MM.1S (cell line): Measurements from ENCODE around the gene KLK10.

Experiments used
- DNase-seq: peaks from one replicate; pipeline ENCODE4 v3.0.0-alpha.2; 2015
- H2AFZ ChIP-seq: fragments of 300-600 bp; sonication (generic); 2 replicates; pipeline ENCODE4 v1.6.0; 2016; ENCODE audit warnings: antibody characterized with exemption, low read length
- H3F3A ChIP-seq: fragments of 300-600 bp; sonication (generic); 2 replicates; pipeline ENCODE4 v1.6.1; 2016; ENCODE audit warnings: mild to moderate bottlenecking, antibody characterized with exemption, low read length, moderate library complexity, mixed read lengths; ENCODE audit not compliant: insufficient read depth
- H3K27ac ChIP-seq: fragments of 300-600 bp; sonication (generic); 2 replicates; pipeline ENCODE4 v1.5.1; 2016; ENCODE audit warnings: mild to moderate bottlenecking, low read length
- H3K27me3 ChIP-seq: fragments of 300-600 bp; sonication (generic); replicated peaks from 2 replicates; pipeline ENCODE4 v1.6.0; 2016; ENCODE audit warnings: low read length; ENCODE audit not compliant: insufficient read depth
- H3K36me3 ChIP-seq: fragments of 300-600 bp; sonication (generic); replicated peaks from 2 replicates; pipeline ENCODE4 v1.6.1; 2016; ENCODE audit warnings: mild to moderate bottlenecking, low read length, mixed read lengths; ENCODE audit not compliant: insufficient read depth
- H3K4me1 ChIP-seq: fragments of 300-600 bp; sonication (generic); 2 replicates; pipeline ENCODE4 v1.6.1; 2016; ENCODE audit warnings: low read length, mixed read lengths
- H3K4me2 ChIP-seq: fragments of 300-600 bp; sonication (generic); 2 replicates; pipeline ENCODE4 v1.6.0; 2016; ENCODE audit warnings: low read depth, low read length
- H3K4me3 ChIP-seq: fragments of 300-600 bp; sonication (generic); 2 replicates; pipeline ENCODE4 v1.5.1; 2016; ENCODE audit warnings: low read length, mixed read lengths
- H3K79me2 ChIP-seq: fragments of 300-600 bp; sonication (generic); 2 replicates; pipeline ENCODE4 v1.6.1; 2016; ENCODE audit warnings: mixed run types, low read length, mixed read lengths
- H3K9ac ChIP-seq: fragments of 300-600 bp; sonication (generic); 2 replicates; pipeline ENCODE4 v1.6.1; 2016; ENCODE audit warnings: low read length, mixed read lengths
- H3K9me2 ChIP-seq: fragments of 300-600 bp; sonication (generic); replicated peaks from 2 replicates; pipeline ENCODE4 v1.6.1; 2016; ENCODE audit warnings: mild to moderate bottlenecking, low read length, mixed read lengths; ENCODE audit not compliant: insufficient read depth
- H3K9me3 ChIP-seq: fragments of 300-600 bp; sonication (generic); replicated peaks from 2 replicates; pipeline ENCODE4 v1.6.1; 2016; ENCODE audit warnings: mild to moderate bottlenecking, low read length, mixed read lengths; ENCODE audit not compliant: insufficient read depth
- H4K20me1 ChIP-seq: fragments of 300-600 bp; sonication (generic); 2 replicates; pipeline ENCODE4 v1.6.1; 2016; ENCODE audit warnings: mild to moderate bottlenecking, low read length, moderate library complexity, mixed read lengths; ENCODE audit not compliant: insufficient read depth
- CTCF ChIP-seq: fragments of 300-600 bp; sonication (generic); IDR thresholded peaks from 2 replicates; pipeline ENCODE4 v1.5.1; 2016; ENCODE audit warnings: antibody characterized with exemption, low read length, mixed read lengths
- EZH2 ChIP-seq: fragments of 300-600 bp; sonication (generic); optimal IDR thresholded peaks from 2 replicates; pipeline ENCODE3; 2017; ENCODE audit warnings: low read depth, mild to moderate bottlenecking, antibody characterized with exemption, low read length, mixed read lengths
- EZH2phosphoT487 ChIP-seq: fragments of 300-600 bp; sonication (generic); IDR thresholded peaks from 2 replicates; pipeline ENCODE4 v1.6.1; 2018; ENCODE audit warnings: antibody characterized with exemption, low read length

Gene KLK10

GRCh38 chr19:51064534-51065220, 45.2 kb upstream of the KLK10 start, which contains the start of gene KLK13:
Gene KLK13 (minus strand): TSS chr19:51065092. CDS start chr19:51065067, 25 bp downstream.
- H3K4me1 ChIP-seq, result no peaks in the 10 kb centered on the region
- TF ChIP-seq EZH2phosphoT487, result no peak
- TF ChIP-seq CTCF, result no peak
- TF ChIP-seq EZH2, result no peak
- no peak within 1 kb of the TSS for H2AFZ ChIP-seq
- no peak within 1 kb of the TSS for H3K4me3 ChIP-seq
- H4K20me1 ChIP-seq, result no peaks in the 10 kb centered on the region
- H3K27me3 ChIP-seq, result peaks cover 24% of the 10 kb centered on the region; the same call in 1 of the 2 replicates
- H3K27ac ChIP-seq, result no peak within 1 kb of the TSS
- H3K9me3 ChIP-seq, result no peaks in the 10 kb centered on the region
- no peak for DNase-seq
- H3K4me2 ChIP-seq, result no peak within 1 kb of the TSS
- no peaks in the 10 kb centered on the region for H3K79me2 ChIP-seq
- no peaks in the 10 kb centered on the region for H3K36me3 ChIP-seq
- no peaks in the 10 kb centered on the region for H3K9me2 ChIP-seq
- H3K9ac ChIP-seq, result no peak within 1 kb of the TSS
- no peaks in the 10 kb centered on the region for H3F3A ChIP-seq

GRCh38 chr19:51063664-51064063, 44.2 kb upstream of the KLK10 start:
- Histone ChIP-seq H3K27ac (no peak overlapping the region), H3K79me2 (no peaks in the 10 kb centered on the region), H3K4me1 (no peaks in the 10 kb centered on the region), H4K20me1 (no peaks in the 10 kb centered on the region), H2AFZ (no peak overlapping the region), H3K4me3 (no peak overlapping the region), H3F3A (no peaks in the 10 kb centered on the region), H3K9me3 (no peaks in the 10 kb centered on the region), H3K4me2 (no peak overlapping the region), H3K36me3 (no peaks in the 10 kb centered on the region), H3K9me2 (no peaks in the 10 kb centered on the region), H3K27me3 (peaks cover 21% of the 10 kb centered on the region), H3K9ac (no peak overlapping the region)
- no peak for DNase-seq
- TF ChIP-seq EZH2 (no peak), CTCF (no peak), EZH2phosphoT487 (no peak)

GRCh38 chr19:51060973-51061372, 41.5 kb upstream of the KLK10 start:
- no peak for TF ChIP-seq EZH2
- TF ChIP-seq CTCF, result no peak
- TF ChIP-seq EZH2phosphoT487, result no peak
- Histone ChIP-seq H3K4me3 (no peak overlapping the region), H3K9me2 (no peaks in the 10 kb centered on the region), H3K27ac (no peak overlapping the region), H2AFZ (no peak overlapping the region), H4K20me1 (no peaks in the 10 kb centered on the region), H3K79me2 (no peaks in the 10 kb centered on the region), H3K27me3 (peaks cover 24% of the 10 kb centered on the region), H3K9me3 (no peaks in the 10 kb centered on the region), H3K4me2 (no peak overlapping the region), H3K36me3 (no peaks in the 10 kb centered on the region), H3F3A (no peaks in the 10 kb centered on the region), H3K4me1 (no peaks in the 10 kb centered on the region), H3K9ac (no peak overlapping the region)
- DNase-seq, result no peak
